ENCODE results near the gene MKRN2OS. TPM values are rescaled to one million over a fixed set of nuclear protein-coding genes. Genes with fewer than 3 reads are reported as not detected.

The MKRN2OS gene
- polyA plus RNA-seq, 1 experiment = not detected

GRCh38 chr3:12541625-12542024 is 3.7 kb downstream of the MKRN2OS start:
- ChIA-PET CTCF (interaction anchor here (0.7 kb wide), 1 partner anchor 14 kb away, joined by 3 read pairs; no protein-coding TSS in a partner anchor), POLR2A (no interaction called here)
- no peak overlapping the region for H3K27ac ChIP-seq (ENCODE audit: low read depth, low read length)
- TF ChIP-seq CTCF (IDR thresholded peaks at IDR 0.05; ENCODE audit: low read depth, low read length) = no peak
- no peak overlapping the region for H3K4me3 ChIP-seq (ENCODE audit: low read depth, low read length)
- no peaks in the 10 kb centered on the region for H3K27me3 ChIP-seq (ENCODE audit: control insufficient read depth, insufficient read depth, low read length)
- no peak for DNase-seq (ENCODE audit: low read depth, low spot score)
- no peaks in the 10 kb centered on the region for H3K9me3 ChIP-seq (ENCODE audit: control insufficient read depth, insufficient read depth, low read length)

GRCh38 chr3:12536423-12536822 is 8.9 kb downstream of the MKRN2OS start:
- POLR2A ChIA-PET = interaction anchor here (1.0 kb wide), 1 partner anchor 28 kb away, joined by 5 read pairs; no protein-coding TSS in a partner anchor

GRCh38 chr3:12532182-12532581 is 13.1 kb downstream of the MKRN2OS start:
- no peak overlapping the region for H3K4me3 ChIP-seq (ENCODE audit: low read depth, low read length)
- H3K27ac ChIP-seq (ENCODE audit: low read depth, low read length) = no peak overlapping the region
- ChIA-PET CTCF (interaction anchor here (0.6 kb wide), 1 partner anchor 37 kb away, joined by 5 read pairs; no protein-coding TSS in a partner anchor), POLR2A (no interaction called here)
- no peaks in the 10 kb centered on the region for H3K9me3 ChIP-seq (ENCODE audit: control insufficient read depth, insufficient read depth, low read length)
- no peak for TF ChIP-seq CTCF (IDR thresholded peaks at IDR 0.05; ENCODE audit: low read depth, low read length)
- H3K27me3 ChIP-seq (ENCODE audit: control insufficient read depth, insufficient read depth, low read length) = no peaks in the 10 kb centered on the region
- no peak for DNase-seq (ENCODE audit: low read depth, low spot score)

More at GRCh38 chr3:12536423-12536822, 8.9 kb downstream of the MKRN2OS start:
- Histone ChIP-seq H3K9me3 (ENCODE audit: control insufficient read depth, insufficient read depth, low read length) (no peaks in the 10 kb centered on the region), H3K27ac (ENCODE audit: low read depth, low read length) (no peak overlapping the region), H3K27me3 (ENCODE audit: control insufficient read depth, insufficient read depth, low read length) (no peaks in the 10 kb centered on the region), H3K4me3 (ENCODE audit: low read depth, low read length) (no peak overlapping the region)
- CTCF ChIA-PET = interaction anchor here (0.7 to 2.7 kb wide), 6 partner anchors 53 to 401 kb away, joined by 3 to 25 read pairs (median 5); partner anchors contain the start of gene TSEN2
- TF ChIP-seq CTCF (IDR thresholded peaks at IDR 0.05; ENCODE audit: low read depth, low read length) = peak; percentile 56
- no peak for DNase-seq (ENCODE audit: low read depth, low spot score)

GRCh38 chr3:12527757-12528143 is 17.5 kb downstream of the MKRN2OS start:
- no peak overlapping the region for H3K4me3 ChIP-seq (ENCODE audit: low read depth, low read length)
- H3K27ac ChIP-seq (ENCODE audit: low read depth, low read length) = no peak overlapping the region
- no peak for TF ChIP-seq CTCF (IDR thresholded peaks at IDR 0.05; ENCODE audit: low read depth, low read length)
- POLR2A ChIA-PET = no interaction called here
- no peaks in the 10 kb centered on the region for H3K27me3 ChIP-seq (ENCODE audit: control insufficient read depth, insufficient read depth, low read length)
- CTCF ChIA-PET = no interaction called here
- no peak for DNase-seq (ENCODE audit: low read depth, low spot score)
- H3K9me3 ChIP-seq (ENCODE audit: control insufficient read depth, insufficient read depth, low read length) = no peaks in the 10 kb centered on the region

- DNase-seq (ENCODE audit: low read depth, low spot score) = no peak
- POLR2A ChIA-PET = no interaction called here
- no peak overlapping the region for H3K4me3 ChIP-seq (ENCODE audit: low read depth, low read length)
- H3K27ac ChIP-seq (ENCODE audit: low read depth, low read length) = no peak overlapping the region
- no peaks in the 10 kb centered on the region for H3K9me3 ChIP-seq (ENCODE audit: control insufficient read depth, insufficient read depth, low read length)
- no peak for TF ChIP-seq CTCF (IDR thresholded peaks at IDR 0.05; ENCODE audit: low read depth, low read length)
- CTCF ChIA-PET = interaction anchor here (0.9 to 1.5 kb wide), 3 partner anchors 38 to 388 kb away, joined by 3 read pairs; partner anchors contain the start of gene TSEN2
- H3K27me3 ChIP-seq (ENCODE audit: control insufficient read depth, insufficient read depth, low read length) = no peaks in the 10 kb centered on the region
Observed at GRCh38 chr3:12522721-12523120, 22.6 kb downstream of the MKRN2OS start.

All from AG04450 (cell line).